ENCODE results near the gene GUCY2D. TPM values are rescaled to one million over a fixed set of nuclear protein-coding genes. Genes with fewer than 3 reads are reported as not detected.
"Not testable (repeated sequence)": the region's sequence is repeated elsewhere in the genome, so short reads cannot be mapped to it uniquely, and the experiment has no call there.

GUCY2D gene
- total and polyA plus RNA-seq, 2 experiments from 2014 or later, result 0.07 to 0.08 TPM

DNA sequence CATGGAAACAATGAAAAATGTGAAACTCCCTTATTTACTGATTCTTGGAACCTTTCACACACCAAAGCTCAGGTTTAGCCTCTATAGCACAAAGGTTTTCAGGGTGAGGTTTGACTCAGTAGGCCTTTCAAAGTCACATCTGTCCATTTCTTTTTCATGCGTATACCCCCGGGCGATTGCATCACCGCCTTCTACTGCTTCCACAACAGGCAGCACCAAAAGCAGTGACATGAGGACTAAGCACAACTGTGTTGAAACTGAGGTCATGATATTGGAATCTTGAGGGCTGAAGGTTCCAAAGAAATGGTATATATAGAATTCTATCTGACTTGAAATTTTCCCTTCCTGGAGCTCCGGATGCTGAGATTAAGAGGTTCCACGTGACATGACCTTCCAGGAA lies 21.7 kb downstream of the GUCY2D start:
- H3K27ac ChIP-seq (ENCODE audit: low read depth); H3K4me1 Mint-ChIP-seq; H3K36me3 Mint-ChIP-seq (ENCODE audit: low read depth); ATAC-seq; DNase-seq (ENCODE audit: low spot score); H3K9me3 Mint-ChIP-seq; H3K79me2 ChIP-seq (replicated peaks; ENCODE audit: insufficient read depth); H3K9me2 ChIP-seq (ENCODE audit: insufficient read depth); H3K4me3 Mint-ChIP-seq; H3K27me3 ChIP-seq (ENCODE audit: insufficient read depth); H3K36me3 ChIP-seq (ENCODE audit: insufficient read depth); H3F3A ChIP-seq (replicated peaks; ENCODE audit: low read depth); H3K4me1 ChIP-seq (ENCODE audit: insufficient read depth); H3K4me2 ChIP-seq; H3K4me3 ChIP-seq; H4K20me1 ChIP-seq (replicated peaks; ENCODE audit: insufficient read depth); H3K27ac Mint-ChIP-seq: not testable (repeated sequence)
- H3K27me3 Mint-ChIP-seq (ENCODE audit: insufficient read depth, low read depth, poor library complexity), result peaks cover 13% of the 10 kb centered on the region
- H2AFZ ChIP-seq, result peak overlapping the region; percentile 81

DNA sequence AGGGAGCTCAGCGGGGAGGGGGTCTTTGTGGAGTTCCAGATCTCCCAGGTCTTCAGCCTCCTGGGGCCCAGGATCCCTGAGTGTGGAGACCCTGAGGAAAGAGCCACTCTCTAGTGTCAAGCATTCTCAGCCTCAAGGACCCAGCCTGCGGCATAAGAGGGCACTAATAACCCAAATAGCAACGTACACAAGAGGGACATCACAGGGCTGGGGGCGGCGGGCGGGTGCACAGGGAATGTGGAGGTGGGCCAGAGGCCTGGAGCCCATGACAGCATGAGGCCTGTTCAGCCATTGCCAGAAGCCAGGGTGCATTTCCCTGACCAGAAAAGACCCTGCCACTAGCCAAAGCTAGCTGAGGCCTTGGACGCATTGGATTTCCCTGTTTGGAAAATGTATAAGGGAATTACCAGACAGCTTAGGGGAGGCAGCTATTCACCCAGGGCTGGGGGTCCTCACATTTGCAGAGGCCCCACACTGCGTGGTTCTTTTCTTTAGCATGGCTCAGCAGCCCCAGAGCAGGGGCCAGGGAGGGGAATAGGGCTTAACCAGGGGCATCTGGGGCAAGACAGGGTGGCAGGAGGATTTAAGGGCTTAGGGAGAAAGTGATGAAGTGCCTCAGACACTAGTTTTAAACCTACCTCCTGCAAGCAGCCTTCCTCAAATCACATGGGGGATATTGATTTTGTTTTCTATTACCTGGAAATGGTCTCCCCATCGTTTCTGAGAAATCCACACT lies 22.9 kb downstream of the GUCY2D start:
- Histone ChIP-seq H3K27ac (ENCODE audit: low read depth) (no peak overlapping the region), H3K9me2 (ENCODE audit: insufficient read depth) (no peaks in the 10 kb centered on the region; the same call in 1 of the 2 replicates), H3K4me1 (ENCODE audit: insufficient read depth) (no peaks in the 10 kb centered on the region), H3K79me2 (replicated peaks; ENCODE audit: insufficient read depth) (no peaks in the 10 kb centered on the region), H2AFZ (no peak overlapping the region), H3F3A (replicated peaks; ENCODE audit: low read depth) (no peaks in the 10 kb centered on the region), H3K36me3 (ENCODE audit: insufficient read depth) (no peaks in the 10 kb centered on the region), H3K4me3 (no peak overlapping the region), H4K20me1 (replicated peaks; ENCODE audit: insufficient read depth) (no peaks in the 10 kb centered on the region), H3K4me2 (no peak overlapping the region), H3K27me3 (ENCODE audit: insufficient read depth) (no peaks in the 10 kb centered on the region)
- H3K36me3 Mint-ChIP-seq (ENCODE audit: low read depth), result no peaks in the 10 kb centered on the region
- no peak for DNase-seq (ENCODE audit: low spot score)
- peaks cover 5% of the 10 kb centered on the region; the same call in 2 of the 3 replicates for H3K4me1 Mint-ChIP-seq
- no peak overlapping the region for H3K4me3 Mint-ChIP-seq
- no peak overlapping the region for H3K27ac Mint-ChIP-seq
- no peak for ATAC-seq
- TF ChIP-seq, protein P1, sequence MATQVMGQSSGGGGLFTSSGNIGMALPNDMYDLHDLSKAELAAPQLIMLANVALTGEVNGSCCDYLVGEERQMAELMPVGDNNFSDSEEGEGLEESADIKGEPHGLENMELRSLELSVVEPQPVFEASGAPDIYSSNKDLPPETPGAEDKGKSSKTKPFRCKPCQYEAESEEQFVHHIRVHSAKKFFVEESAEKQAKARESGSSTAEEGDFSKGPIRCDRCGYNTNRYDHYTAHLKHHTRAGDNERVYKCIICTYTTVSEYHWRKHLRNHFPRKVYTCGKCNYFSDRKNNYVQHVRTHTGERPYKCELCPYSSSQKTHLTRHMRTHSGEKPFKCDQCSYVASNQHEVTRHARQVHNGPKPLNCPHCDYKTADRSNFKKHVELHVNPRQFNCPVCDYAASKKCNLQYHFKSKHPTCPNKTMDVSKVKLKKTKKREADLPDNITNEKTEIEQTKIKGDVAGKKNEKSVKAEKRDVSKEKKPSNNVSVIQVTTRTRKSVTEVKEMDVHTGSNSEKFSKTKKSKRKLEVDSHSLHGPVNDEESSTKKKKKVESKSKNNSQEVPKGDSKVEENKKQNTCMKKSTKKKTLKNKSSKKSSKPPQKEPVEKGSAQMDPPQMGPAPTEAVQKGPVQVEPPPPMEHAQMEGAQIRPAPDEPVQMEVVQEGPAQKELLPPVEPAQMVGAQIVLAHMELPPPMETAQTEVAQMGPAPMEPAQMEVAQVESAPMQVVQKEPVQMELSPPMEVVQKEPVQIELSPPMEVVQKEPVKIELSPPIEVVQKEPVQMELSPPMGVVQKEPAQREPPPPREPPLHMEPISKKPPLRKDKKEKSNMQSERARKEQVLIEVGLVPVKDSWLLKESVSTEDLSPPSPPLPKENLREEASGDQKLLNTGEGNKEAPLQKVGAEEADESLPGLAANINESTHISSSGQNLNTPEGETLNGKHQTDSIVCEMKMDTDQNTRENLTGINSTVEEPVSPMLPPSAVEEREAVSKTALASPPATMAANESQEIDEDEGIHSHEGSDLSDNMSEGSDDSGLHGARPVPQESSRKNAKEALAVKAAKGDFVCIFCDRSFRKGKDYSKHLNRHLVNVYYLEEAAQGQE (IDR thresholded peaks at IDR 0.05; ENCODE audit: unreplicated experiment), result no peak
- TF ChIP-seq, protein P2, sequence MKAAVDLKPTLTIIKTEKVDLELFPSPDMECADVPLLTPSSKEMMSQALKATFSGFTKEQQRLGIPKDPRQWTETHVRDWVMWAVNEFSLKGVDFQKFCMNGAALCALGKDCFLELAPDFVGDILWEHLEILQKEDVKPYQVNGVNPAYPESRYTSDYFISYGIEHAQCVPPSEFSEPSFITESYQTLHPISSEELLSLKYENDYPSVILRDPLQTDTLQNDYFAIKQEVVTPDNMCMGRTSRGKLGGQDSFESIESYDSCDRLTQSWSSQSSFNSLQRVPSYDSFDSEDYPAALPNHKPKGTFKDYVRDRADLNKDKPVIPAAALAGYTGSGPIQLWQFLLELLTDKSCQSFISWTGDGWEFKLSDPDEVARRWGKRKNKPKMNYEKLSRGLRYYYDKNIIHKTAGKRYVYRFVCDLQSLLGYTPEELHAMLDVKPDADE (IDR thresholded peaks at IDR 0.05), result no peak
- TF ChIP-seq JUNB (IDR thresholded peaks at IDR 0.05; ENCODE audit: unreplicated experiment), result no peak
- TF ChIP-seq ZNF331 (CRISPR knock-in tag; IDR thresholded peaks at IDR 0.05; ENCODE audit: low read depth), result no peak
- no peak for TF ChIP-seq STAT1 (IDR thresholded peaks at IDR 0.05; ENCODE audit: unreplicated experiment)
- TF ChIP-seq, protein P3, sequence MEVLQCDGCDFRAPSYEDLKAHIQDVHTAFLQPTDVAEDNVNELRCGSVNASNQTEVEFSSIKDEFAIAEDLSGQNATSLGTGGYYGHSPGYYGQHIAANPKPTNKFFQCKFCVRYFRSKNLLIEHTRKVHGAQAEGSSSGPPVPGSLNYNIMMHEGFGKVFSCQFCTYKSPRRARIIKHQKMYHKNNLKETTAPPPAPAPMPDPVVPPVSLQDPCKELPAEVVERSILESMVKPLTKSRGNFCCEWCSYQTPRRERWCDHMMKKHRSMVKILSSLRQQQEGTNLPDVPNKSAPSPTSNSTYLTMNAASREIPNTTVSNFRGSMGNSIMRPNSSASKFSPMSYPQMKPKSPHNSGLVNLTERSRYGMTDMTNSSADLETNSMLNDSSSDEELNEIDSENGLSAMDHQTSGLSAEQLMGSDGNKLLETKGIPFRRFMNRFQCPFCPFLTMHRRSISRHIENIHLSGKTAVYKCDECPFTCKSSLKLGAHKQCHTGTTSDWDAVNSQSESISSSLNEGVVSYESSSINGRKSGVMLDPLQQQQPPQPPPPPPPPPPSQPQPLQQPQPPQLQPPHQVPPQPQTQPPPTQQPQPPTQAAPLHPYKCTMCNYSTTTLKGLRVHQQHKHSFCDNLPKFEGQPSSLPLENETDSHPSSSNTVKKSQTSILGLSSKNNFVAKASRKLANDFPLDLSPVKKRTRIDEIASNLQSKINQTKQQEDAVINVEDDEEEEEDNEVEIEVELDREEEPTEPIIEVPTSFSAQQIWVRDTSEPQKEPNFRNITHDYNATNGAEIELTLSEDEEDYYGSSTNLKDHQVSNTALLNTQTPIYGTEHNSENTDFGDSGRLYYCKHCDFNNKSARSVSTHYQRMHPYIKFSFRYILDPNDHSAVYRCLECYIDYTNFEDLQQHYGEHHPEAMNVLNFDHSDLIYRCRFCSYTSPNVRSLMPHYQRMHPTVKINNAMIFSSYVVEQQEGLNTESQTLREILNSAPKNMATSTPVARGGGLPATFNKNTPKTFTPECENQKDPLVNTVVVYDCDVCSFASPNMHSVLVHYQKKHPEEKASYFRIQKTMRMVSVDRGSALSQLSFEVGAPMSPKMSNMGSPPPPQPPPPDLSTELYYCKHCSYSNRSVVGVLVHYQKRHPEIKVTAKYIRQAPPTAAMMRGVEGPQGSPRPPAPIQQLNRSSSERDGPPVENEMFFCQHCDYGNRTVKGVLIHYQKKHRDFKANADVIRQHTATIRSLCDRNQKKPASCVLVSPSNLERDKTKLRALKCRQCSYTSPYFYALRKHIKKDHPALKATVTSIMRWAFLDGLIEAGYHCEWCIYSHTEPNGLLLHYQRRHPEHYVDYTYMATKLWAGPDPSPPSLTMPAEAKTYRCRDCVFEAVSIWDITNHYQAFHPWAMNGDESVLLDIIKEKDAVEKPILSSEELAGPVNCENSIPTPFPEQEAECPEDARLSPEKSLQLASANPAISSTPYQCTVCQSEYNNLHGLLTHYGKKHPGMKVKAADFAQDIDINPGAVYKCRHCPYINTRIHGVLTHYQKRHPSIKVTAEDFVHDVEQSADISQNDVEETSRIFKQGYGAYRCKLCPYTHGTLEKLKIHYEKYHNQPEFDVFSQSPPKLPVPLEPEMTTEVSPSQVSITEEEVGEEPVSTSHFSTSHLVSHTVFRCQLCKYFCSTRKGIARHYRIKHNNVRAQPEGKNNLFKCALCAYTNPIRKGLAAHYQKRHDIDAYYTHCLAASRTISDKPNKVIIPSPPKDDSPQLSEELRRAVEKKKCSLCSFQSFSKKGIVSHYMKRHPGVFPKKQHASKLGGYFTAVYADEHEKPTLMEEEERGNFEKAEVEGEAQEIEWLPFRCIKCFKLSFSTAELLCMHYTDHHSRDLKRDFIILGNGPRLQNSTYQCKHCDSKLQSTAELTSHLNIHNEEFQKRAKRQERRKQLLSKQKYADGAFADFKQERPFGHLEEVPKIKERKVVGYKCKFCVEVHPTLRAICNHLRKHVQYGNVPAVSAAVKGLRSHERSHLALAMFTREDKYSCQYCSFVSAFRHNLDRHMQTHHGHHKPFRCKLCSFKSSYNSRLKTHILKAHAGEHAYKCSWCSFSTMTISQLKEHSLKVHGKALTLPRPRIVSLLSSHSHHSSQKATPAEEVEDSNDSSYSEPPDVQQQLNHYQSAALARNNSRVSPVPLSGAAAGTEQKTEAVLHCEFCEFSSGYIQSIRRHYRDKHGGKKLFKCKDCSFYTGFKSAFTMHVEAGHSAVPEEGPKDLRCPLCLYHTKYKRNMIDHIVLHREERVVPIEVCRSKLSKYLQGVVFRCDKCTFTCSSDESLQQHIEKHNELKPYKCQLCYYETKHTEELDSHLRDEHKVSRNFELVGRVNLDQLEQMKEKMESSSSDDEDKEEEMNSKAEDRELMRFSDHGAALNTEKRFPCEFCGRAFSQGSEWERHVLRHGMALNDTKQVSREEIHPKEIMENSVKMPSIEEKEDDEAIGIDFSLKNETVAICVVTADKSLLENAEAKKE (CRISPR knock-in tag; IDR thresholded peaks at IDR 0.05), result no peak
- H3K9me3 Mint-ChIP-seq, result no peaks in the 10 kb centered on the region
- H3K27me3 Mint-ChIP-seq (ENCODE audit: insufficient read depth, low read depth, poor library complexity), result peaks cover 9% of the 10 kb centered on the region

Measured in GM23338 (cell line).